Inflammatory macrophage treated with lipopolysaccharide for 1 hour (primary cell): Measurements from ENCODE around the gene CDKN2B.
A peak's percentile ranks its signal among the peaks of the same experiment; 100 is the strongest.

Experiments
- DNase-seq, 2 donors: peaks; one replicate each; pipeline ENCODE4 v3.0.0-alpha.2; 2020 to 2022

Gene CDKN2B

GRCh38 chr9:22033012-22033630 is 24.0 kb upstream of the CDKN2B start:
- DNase-seq: no peak

- peak in 1 of 2 donors; percentile 40 for DNase-seq
These were observed 22.7 kb upstream of the CDKN2B start for GRCh38 chr9:22031655-22032411.

- DNase-seq: peak; percentile 77 to 85
These were observed 21.0 kb upstream of the CDKN2B start for GRCh38 chr9:22030101-22030598.

GRCh38 chr9:22029231-22029630 is 20.1 kb upstream of the CDKN2B start:
- DNase-seq: no peak

GRCh38 chr9:22028394-22028793 is 19.3 kb upstream of the CDKN2B start:
- no peak for DNase-seq

GRCh38 chr9:22026696-22027095 is 17.6 kb upstream of the CDKN2B start:
- DNase-seq: peak; percentile 84 to 95

GRCh38 chr9:22022396-22022795 is 13.3 kb upstream of the CDKN2B start:
- DNase-seq: no peak

GRCh38 chr9:22010866-22011625 is 1.9 kb upstream of the CDKN2B start:
- DNase-seq: no peak

GRCh38 chr9:22009506-22009867 is 382 bp upstream of the CDKN2B start:
- no peak for DNase-seq

GRCh38 chr9:22008384-22008716 is 755 bp downstream of the CDKN2B start:
- DNase-seq: no peak

GRCh38 chr9:22005702-22006606 is 3.2 kb downstream of the CDKN2B start:
- no peak for DNase-seq

- peak; percentile 44 to 57 for DNase-seq
These were observed 3.9 kb downstream of the CDKN2B start for GRCh38 chr9:22005021-22005701.

- no peak for DNase-seq
These were observed 7.1 kb downstream of the CDKN2B start for GRCh38 chr9:22002038-22002437.

GRCh38 chr9:21998026-21998425 is 11.1 kb downstream of the CDKN2B start:
- no peak for DNase-seq

- DNase-seq: no peak
These were observed 11.6 kb downstream of the CDKN2B start for GRCh38 chr9:21997480-21997879.

- DNase-seq: no peak
These were observed 12.2 kb downstream of the CDKN2B start for GRCh38 chr9:21996858-21997257.

- DNase-seq: no peak
These were observed 12.7 kb downstream of the CDKN2B start for GRCh38 chr9:21996438-21996837.

- DNase-seq: peak in 1 of 2 donors; percentile 31
These were observed 13.3 kb downstream of the CDKN2B start for GRCh38 chr9:21995666-21996398.

- peak; percentile 91 to 92 for DNase-seq
These were observed 14.0 kb downstream of the CDKN2B start for GRCh38 chr9:21995006-21995665.

- peak in 1 of 2 donors; percentile 49 for DNase-seq
These were observed 14.5 kb downstream of the CDKN2B start, which contains the start of gene CDKN2B-AS1 for GRCh38 chr9:21994556-21995005. Gene CDKN2B-AS1, plus strand, starts transcription at chr9:21994791.
